Upper lobe of left lung (tissue), 4 donors: Measurements from ENCODE around the gene RSF1.

Experiments
- CTCF ChIP-seq, 6 experiments: fragments of 450-650 bp in 4 of 6; fragments of 200-600 bp in 2 of 6; sonication (generic) in 2 of 6; IDR thresholded peaks; one replicate each; pipeline ENCODE4 v1.5.1; 2016 to 2019; ENCODE audit warnings: antibody characterized with exemption in 6 of 6
- EP300 ChIP-seq, 4 donors: sonication (generic); formaldehyde crosslinking; IDR thresholded peaks; one replicate each; pipeline ENCODE4 v1.5.1; 2017; ENCODE audit warnings: antibody characterized with exemption in 4 of 4, control low read depth in 2 of 4
- POLR2A ChIP-seq, 4 donors: fragments of 450-650 bp; IDR thresholded peaks; one replicate each; pipeline ENCODE4 v1.5.1; 2016 to 2017; ENCODE audit warnings: antibody characterized with exemption in 4 of 4, mild to moderate bottlenecking in 2 of 4
- POLR2AphosphoS5 ChIP-seq, 2 donors: sonication (generic); formaldehyde crosslinking; IDR thresholded peaks; one replicate each; pipeline ENCODE4 v1.5.1; 2017; ENCODE audit warnings: antibody characterized with exemption in 2 of 2

GRCh38 chr11:77734890-77735289 lies 85.6 kb downstream of the RSF1 start:
- TF ChIP-seq CTCF (IDR thresholded peaks at IDR 0.05) (no peak), POLR2AphosphoS5 (IDR thresholded peaks at IDR 0.05) (no peak), EP300 (IDR thresholded peaks at IDR 0.05) (no peak), POLR2A (IDR thresholded peaks at IDR 0.05) (no peak)
